Activated naive CD4-positive, alpha-beta T cell treated with anti-CD3 and anti-CD28 coated beads, Interleukin-2, amount 50 U/mL, for 24 hours (primary cell): ENCODE measurements around the gene TAF4.

Experiments used
- H3K27ac Mint-ChIP-seq: one replicate; pipeline ENCODE4 v1.8.0; 2021; ENCODE audit warnings: mild to moderate bottlenecking, mixed read lengths
- H3K27me3 Mint-ChIP-seq: one replicate; pipeline ENCODE4 v1.8.0; 2021; ENCODE audit warnings: mixed read lengths
- H3K36me3 Mint-ChIP-seq: one replicate; pipeline ENCODE4 v1.8.0; 2021; ENCODE audit warnings: mixed read lengths
- H3K4me1 Mint-ChIP-seq: one replicate; pipeline ENCODE4 v1.8.0; 2021; ENCODE audit warnings: mixed read lengths
- H3K4me3 Mint-ChIP-seq: one replicate; pipeline ENCODE4 v1.8.0; 2021; ENCODE audit warnings: mild to moderate bottlenecking, mixed read lengths
- H3K9me3 Mint-ChIP-seq: one replicate; pipeline ENCODE4 v1.8.0; 2021; ENCODE audit warnings: mixed read lengths

Gene TAF4

DNA sequence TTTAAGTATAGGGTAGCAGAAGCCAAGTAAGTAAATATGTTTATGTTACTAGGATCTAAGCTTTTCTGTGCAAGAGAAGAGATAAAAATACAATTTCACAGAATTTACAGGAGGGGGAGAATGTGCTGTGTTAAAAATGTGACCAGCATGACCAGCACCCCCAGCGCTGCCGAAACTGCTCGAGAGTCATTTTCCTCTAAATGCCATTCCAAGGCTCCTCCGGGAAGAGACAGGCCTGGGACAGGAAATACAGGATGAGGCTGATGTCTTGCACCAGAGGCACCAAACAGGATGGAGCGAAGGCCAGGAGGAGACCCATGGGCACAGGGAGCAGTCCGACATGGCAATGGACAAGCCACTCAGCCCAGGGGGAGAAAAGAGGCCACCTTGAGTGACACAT is 21.1 kb downstream of the TAF4 start:
- no peaks in the 10 kb centered on the region for H3K27me3 Mint-ChIP-seq
- no peak overlapping the region for H3K4me3 Mint-ChIP-seq
- H3K9me3 Mint-ChIP-seq: no peaks in the 10 kb centered on the region
- no peak overlapping the region for H3K27ac Mint-ChIP-seq
- H3K4me1 Mint-ChIP-seq: peaks cover 67% of the 10 kb centered on the region
- H3K36me3 Mint-ChIP-seq: peaks cover 3% of the 10 kb centered on the region

DNA sequence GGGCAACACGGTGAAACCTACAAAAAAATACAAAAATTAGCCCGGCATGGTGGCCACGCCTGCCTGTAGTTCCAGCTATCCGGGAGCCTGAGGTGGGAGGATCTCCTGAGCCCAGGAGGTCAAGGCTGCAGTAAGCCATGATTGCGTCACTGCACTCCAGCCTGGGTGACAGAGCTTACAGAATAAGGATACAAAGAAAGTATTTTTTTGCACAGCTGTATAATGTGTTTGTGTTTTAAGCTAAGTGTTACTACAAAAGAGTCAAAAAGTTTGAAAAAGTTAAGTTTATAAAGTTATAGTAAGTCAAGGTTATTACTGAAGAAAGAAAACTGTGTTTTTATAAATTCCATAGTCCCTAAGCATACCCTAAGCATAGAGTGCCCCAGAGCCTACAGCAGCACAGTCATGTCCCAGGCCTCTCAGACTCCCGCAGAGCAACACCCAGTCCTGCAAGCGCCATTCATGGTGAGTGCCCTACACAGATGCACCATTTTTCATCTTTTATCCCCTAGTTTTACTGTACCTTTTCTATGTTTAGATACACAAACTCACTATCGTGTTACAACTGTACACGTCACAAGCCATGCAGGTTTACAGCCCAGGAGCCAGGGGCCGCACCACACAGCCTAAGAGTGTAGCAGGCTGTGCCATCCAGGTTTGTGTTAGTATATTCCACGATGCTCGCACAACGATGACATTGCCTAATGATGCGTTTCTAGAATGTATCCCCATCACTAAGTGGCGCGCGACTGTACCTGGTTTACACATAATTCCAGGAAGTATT is 22.4 kb downstream of the TAF4 start:
- no peak overlapping the region for H3K4me3 Mint-ChIP-seq
- H3K36me3 Mint-ChIP-seq: peaks cover 4% of the 10 kb centered on the region
- no peak overlapping the region for H3K27ac Mint-ChIP-seq
- H3K4me1 Mint-ChIP-seq: peaks cover 66% of the 10 kb centered on the region
- no peaks in the 10 kb centered on the region for H3K9me3 Mint-ChIP-seq
- H3K27me3 Mint-ChIP-seq: no peaks in the 10 kb centered on the region

DNA sequence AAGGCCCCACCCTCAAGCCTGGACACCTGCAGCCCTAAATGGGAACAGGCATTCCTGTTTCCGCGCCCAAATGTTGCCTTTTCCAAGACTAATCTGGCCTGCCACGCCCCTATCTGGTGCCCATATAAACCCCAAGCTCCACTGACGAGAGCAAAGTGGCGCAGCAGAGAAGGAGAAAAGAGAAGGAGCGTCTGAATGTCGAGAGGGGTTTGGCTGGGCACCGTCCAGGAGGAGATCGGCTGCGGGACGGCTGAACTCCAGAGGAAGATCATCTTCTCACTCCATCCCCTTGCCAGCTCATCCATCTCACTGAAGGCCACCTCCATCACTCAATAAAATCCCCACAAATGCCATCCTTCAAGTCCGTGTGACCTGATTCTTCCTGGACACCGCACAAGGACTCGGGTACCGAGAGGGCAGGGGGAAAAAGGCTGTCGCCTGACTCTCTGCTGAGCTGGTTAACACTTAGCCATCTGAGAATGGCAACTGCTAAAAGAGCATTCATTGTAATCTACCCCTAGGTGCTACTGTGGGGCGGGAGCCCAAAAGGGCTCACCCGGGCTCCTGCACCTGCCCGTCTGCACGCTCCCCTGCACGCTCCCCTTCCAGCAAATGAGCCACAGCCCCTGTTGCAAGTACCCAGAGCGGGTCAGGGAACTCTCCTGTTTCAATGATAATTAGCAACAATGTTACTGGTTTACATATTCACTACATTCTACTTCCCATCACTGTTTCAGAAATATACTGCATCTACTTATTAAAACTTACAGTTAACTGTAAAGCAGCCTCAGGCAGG is 23.5 kb downstream of the TAF4 start:
- H3K4me3 Mint-ChIP-seq: no peak overlapping the region
- H3K27me3 Mint-ChIP-seq: no peaks in the 10 kb centered on the region
- no peaks in the 10 kb centered on the region for H3K9me3 Mint-ChIP-seq
- peaks cover 67% of the 10 kb centered on the region for H3K4me1 Mint-ChIP-seq
- H3K27ac Mint-ChIP-seq: no peak overlapping the region
- H3K36me3 Mint-ChIP-seq: peaks cover 7% of the 10 kb centered on the region

DNA sequence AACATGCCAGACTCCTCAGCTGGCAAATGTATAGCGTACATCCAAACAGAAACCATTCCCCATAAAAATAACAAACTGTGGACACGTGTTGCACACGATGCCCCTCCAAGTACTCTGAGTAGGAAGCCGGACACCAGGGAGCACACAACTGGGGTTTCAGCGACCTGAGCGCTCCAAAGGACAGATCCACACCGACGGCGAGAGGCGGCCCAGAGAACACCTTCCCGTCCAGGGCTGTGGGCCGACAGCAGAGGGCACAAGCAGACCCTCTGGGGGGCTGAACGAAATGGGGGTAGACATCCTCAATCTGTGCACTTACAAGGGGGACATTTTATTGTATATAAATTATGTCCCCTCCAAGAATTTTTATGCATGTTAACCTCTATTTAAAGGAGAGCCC is 24.7 kb downstream of the TAF4 start:
- peaks cover 64% of the 10 kb centered on the region for H3K4me1 Mint-ChIP-seq

DNA sequence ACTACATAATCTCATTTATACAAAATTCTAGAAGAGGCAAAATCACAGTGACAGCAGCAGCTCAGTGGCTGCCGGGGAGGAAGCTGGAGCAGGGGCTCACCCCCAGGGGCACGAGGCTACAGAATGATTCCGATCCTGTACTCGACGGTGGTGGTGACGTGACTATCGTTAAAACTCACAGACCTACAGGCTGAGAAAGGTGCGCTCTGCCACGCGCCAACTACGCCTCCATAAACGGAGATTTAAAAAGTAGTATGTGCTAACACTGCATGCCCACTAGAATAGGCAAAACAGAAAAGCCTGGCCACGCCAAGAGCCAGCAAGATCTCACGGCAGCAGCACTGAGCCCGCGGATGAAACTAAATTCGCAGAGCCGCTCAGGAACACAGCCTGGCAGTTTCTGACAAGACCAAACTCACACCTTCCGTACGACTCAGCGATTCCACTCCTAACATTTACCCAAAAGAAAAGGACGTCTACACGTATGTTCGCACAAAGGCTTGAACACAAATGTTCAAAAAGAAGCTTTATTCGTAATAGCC is 25.2 kb downstream of the TAF4 start:
- Mint-ChIP-seq H3K9me3 (no peaks in the 10 kb centered on the region), H3K27me3 (no peaks in the 10 kb centered on the region), H3K27ac (no peak overlapping the region), H3K36me3 (peaks cover 9% of the 10 kb centered on the region), H3K4me3 (no peak overlapping the region), H3K4me1 (peaks cover 64% of the 10 kb centered on the region)

More for the DNA sequence above, 24.7 kb downstream of the TAF4 start:
- Mint-ChIP-seq H3K27me3 (no peaks in the 10 kb centered on the region), H3K9me3 (no peaks in the 10 kb centered on the region), H3K4me3 (no peak overlapping the region), H3K36me3 (peaks cover 9% of the 10 kb centered on the region), H3K27ac (no peak overlapping the region)

DNA sequence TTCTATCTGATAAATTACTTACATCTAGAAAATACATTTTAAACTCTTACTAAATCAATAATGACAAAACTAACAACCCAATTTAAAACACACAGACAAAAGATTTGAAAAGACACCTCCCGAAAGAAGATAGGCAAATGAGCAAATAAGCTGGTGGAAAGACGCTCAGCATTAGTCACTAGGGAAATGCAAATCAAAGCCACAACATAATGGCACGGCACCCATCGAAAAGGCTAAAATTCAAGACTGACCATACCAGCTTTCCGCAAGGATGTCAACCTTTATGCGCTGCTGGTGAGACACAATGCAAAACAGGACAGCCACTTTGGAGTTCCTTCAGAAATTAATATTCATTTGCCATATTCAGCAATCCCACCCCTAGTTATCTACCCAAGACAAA is 25.9 kb downstream of the TAF4 start:
- no peaks in the 10 kb centered on the region for H3K9me3 Mint-ChIP-seq
- H3K36me3 Mint-ChIP-seq: peaks cover 14% of the 10 kb centered on the region
- H3K4me3 Mint-ChIP-seq: no peak overlapping the region
- H3K27ac Mint-ChIP-seq: peak overlapping the region; percentile 55
- H3K27me3 Mint-ChIP-seq: no peaks in the 10 kb centered on the region
- H3K4me1 Mint-ChIP-seq: peaks cover 67% of the 10 kb centered on the region

DNA sequence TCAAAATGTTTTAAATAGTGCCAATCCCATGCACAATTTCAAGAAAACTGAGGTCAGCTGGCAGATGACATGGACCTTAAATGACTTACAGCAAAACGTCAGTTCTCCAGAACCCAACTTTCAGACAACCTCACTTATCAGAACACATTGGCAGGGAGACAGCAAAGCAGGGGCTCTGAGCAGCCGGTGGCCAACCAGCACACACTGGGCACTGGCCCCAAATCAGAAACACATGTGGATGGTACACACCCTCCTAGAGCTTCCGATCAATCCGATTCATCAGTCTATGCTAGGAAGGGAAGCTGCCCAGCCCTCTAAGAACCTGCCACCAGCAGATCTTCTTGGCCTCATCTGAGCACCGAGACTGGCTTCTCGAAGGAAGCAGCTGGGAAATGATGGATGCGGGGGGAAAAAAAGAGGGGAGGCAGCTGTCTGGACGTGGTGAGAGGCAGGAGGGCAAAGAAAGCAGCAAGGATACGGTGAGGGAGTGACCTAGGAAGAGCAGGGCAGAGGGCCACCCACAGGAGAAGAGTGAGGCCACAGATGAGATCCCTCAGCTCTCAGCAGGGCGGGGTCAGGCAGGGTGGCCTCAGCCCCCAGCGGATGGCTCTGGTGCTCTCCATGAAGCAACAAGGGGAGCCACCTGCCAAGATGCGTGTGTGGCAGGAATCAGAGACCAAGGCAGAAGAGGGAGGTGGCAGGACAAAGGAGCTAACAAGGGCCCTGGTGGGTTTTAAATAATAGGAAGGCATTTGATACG is 32.9 kb downstream of the TAF4 start:
- peaks cover 61% of the 10 kb centered on the region for H3K4me1 Mint-ChIP-seq
- H3K9me3 Mint-ChIP-seq: no peaks in the 10 kb centered on the region
- no peaks in the 10 kb centered on the region for H3K27me3 Mint-ChIP-seq
- H3K36me3 Mint-ChIP-seq: peaks cover 10% of the 10 kb centered on the region
- peak overlapping the region; percentile 95 for H3K27ac Mint-ChIP-seq
- no peak overlapping the region for H3K4me3 Mint-ChIP-seq

DNA sequence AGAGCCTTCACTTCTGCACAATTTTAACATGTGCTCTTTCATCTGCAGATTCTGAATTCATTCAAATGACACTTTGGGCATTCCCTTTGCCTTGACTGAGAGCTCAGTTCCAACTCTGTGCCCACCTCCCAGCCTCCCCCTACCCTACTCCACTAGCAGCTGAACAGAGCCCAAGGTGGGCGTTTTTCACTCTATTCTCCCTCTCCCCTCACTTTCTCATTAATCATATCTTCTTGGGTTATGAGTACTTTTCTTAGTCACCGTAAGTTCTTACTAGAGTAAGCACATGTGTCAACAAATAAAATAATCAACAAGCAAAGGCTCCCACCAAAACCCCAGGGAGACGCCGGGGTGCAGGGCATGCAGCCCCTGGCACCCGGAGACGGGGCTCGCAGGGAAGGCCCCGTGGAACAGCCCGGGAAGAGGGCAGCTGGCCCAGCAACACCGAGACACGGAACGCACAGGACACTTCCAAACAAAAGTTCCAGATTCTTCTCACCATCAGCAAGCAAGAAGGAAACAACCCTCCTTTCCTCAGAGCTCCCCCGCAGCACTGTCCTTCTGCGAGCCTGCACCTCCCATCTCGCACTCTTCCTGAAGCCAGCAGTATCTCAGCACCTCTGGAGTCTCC is 34.1 kb downstream of the TAF4 start:
- peaks cover 61% of the 10 kb centered on the region for H3K4me1 Mint-ChIP-seq
- peaks cover 5% of the 10 kb centered on the region for H3K36me3 Mint-ChIP-seq
- H3K4me3 Mint-ChIP-seq: peak overlapping the region; percentile 19

DNA sequence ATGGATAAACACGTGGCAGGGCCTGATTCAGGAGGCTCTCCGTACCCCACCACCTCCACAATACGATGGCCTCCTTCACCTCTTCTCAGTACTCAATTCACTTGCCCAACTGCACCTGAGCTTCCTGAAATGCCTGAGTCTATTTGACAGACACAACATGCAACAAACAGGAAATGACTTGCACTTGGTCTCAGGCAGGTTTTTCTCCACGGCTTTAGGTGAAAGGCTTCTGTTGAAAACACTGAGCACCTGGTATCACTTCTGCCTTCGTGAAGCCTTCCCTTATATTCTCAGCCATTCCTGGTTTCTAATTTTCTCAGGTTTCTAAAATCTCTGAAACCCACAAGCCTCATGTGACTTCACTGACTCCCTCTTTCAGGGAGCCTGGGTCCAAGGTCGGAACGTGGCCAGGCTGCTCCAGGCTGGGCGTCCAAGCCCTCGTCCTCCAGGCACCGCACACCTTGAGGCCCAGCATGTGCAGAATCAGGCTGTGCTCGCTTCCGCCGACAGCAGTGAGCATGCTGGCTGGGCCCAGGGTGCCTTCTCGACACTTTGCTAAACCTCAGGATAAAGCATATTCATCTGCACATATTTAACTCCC is 34.7 kb downstream of the TAF4 start:
- peak overlapping the region; percentile 19 for H3K4me3 Mint-ChIP-seq
- peak overlapping the region; percentile 82 for H3K27ac Mint-ChIP-seq
- H3K27me3 Mint-ChIP-seq: no peaks in the 10 kb centered on the region
- peaks cover 5% of the 10 kb centered on the region for H3K36me3 Mint-ChIP-seq
- H3K4me1 Mint-ChIP-seq: peaks cover 64% of the 10 kb centered on the region
- H3K9me3 Mint-ChIP-seq: no peaks in the 10 kb centered on the region

More for the DNA sequence above, 34.1 kb downstream of the TAF4 start:
- Mint-ChIP-seq H3K9me3 (no peaks in the 10 kb centered on the region), H3K27me3 (no peaks in the 10 kb centered on the region), H3K27ac (peak overlapping the region; percentile 82)

DNA sequence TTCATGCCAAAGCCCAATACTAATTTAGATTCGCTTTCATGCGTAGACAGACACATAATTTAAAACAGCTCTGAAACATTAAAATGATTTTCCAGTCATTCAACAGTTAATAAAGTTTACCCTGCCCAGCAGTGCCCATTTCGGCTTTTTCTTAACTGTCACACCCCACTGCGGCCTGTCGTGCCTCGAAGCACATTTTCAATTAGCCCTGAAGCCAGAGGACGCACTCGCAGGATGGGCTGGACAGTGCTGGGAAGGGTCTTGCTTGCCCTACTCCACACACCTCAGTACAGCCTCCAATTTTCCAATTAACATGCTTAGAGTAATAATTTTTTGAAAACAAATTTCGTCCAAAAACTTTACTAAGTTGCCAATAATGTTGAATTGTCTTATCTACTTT is 35.3 kb downstream of the TAF4 start:
- Mint-ChIP-seq H3K4me1 (peaks cover 66% of the 10 kb centered on the region), H3K4me3 (peak overlapping the region; percentile 19), H3K9me3 (no peaks in the 10 kb centered on the region)

DNA sequence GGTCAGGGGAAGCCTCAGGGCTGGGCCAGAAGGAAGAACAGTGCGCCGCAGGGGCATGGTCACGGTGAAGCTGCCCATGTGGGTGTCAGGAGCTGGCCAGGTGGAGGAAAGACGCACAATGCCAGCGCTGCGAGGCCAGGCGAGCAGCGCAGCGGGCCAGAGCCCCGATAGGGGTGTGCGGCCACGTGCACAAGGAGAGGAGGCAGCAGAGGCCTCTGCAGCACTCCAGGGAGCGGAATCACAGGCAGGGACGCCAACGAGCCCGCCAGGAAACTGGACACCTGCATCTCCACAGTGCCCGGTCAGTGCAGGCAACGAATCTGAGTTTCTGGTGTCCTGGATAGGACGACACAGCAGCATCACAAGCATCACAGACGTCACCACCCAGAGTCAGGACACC is 35.7 kb downstream of the TAF4 start:
- H3K4me3 Mint-ChIP-seq: no peak overlapping the region
- peak overlapping the region; percentile 72 for H3K27ac Mint-ChIP-seq
- H3K9me3 Mint-ChIP-seq: no peaks in the 10 kb centered on the region
- no peaks in the 10 kb centered on the region for H3K27me3 Mint-ChIP-seq
- peaks cover 66% of the 10 kb centered on the region for H3K4me1 Mint-ChIP-seq
- H3K36me3 Mint-ChIP-seq: peaks cover 1% of the 10 kb centered on the region

More for the DNA sequence above, 35.3 kb downstream of the TAF4 start:
- Mint-ChIP-seq H3K27me3 (no peaks in the 10 kb centered on the region), H3K27ac (peak overlapping the region; percentile 82), H3K36me3 (peaks cover 5% of the 10 kb centered on the region)

DNA sequence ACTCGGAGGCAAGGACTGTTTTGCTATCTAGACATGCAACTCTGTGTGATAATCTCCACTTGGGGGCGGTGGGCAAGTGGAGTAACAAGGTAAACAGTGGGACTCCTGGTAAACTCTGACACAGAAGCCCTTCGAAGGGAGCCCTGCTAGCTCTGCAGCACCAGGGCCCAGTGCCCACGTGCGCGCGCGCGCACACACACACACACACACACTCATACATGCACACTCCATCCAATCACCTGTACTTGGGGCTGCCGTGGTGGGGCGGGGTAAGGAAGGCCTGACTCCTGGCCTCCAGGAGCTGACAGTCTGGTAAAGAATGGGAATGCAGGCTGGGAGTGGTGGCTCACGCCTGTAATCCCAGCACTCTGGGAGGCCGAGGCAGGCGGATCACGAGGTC is 36.4 kb downstream of the TAF4 start:
- Mint-ChIP-seq H3K4me1 (peaks cover 67% of the 10 kb centered on the region), H3K9me3 (no peaks in the 10 kb centered on the region), H3K27ac (no peak overlapping the region), H3K4me3 (no peak overlapping the region), H3K27me3 (no peaks in the 10 kb centered on the region), H3K36me3 (peaks cover 1% of the 10 kb centered on the region)

DNA sequence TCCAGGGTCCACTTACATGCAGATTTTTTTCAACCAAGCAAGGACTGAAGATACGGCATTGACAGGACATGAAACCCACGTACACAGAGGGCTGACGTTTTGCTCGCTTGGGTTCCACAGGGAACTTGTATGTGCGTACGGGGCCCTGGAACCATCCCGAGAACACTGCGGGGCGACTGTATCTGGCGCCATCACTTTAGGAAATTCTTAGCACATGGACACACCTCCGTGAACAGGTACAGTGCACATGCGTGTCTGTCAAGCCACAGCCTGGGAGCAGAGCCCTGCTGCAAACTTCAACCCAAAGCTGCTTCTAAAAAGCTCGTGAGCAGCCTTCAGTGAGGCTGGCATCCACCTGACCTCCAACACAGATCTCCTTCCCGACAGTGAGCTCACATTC is 37.3 kb downstream of the TAF4 start:
- H3K27me3 Mint-ChIP-seq: no peaks in the 10 kb centered on the region
- no peaks in the 10 kb centered on the region for H3K9me3 Mint-ChIP-seq
- no peak overlapping the region for H3K4me3 Mint-ChIP-seq
- H3K4me1 Mint-ChIP-seq: peaks cover 68% of the 10 kb centered on the region
- no peak overlapping the region for H3K27ac Mint-ChIP-seq
- H3K36me3 Mint-ChIP-seq: peaks cover 1% of the 10 kb centered on the region

DNA sequence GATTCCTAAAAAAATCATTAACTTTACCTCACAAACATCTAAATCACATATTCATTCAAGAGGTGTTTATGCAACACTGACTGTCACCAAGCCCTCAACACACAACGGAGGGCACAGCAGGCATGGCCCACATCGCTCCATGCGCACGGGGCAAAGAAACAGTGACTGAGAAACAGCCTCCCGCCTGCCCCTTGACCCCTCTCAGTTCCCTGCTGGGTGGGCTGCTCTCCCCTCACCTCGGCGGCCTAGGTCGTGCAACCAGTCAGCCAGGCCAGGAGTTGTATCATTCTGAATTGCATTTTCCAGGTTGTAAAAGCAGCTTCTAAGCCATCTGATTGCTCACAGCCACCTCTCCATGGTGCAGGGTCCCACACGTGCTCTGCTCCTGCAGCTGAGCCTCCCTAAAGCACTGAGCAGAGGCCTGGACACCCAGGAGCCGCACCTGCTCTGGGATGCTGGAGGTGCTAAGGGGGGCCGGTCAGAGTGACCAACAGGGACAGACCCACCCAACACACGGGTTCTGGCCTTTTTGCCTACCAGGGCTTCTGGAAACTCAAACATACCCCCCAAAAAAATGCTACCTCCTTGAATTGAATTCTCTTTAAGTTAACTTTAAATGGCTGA is 37.9 kb downstream of the TAF4 start:
- no peaks in the 10 kb centered on the region for H3K27me3 Mint-ChIP-seq
- peaks cover 65% of the 10 kb centered on the region for H3K4me1 Mint-ChIP-seq
- no peaks in the 10 kb centered on the region for H3K9me3 Mint-ChIP-seq
- H3K4me3 Mint-ChIP-seq: no peak overlapping the region
- peaks cover 1% of the 10 kb centered on the region for H3K36me3 Mint-ChIP-seq
- no peak overlapping the region for H3K27ac Mint-ChIP-seq
